HAP-1 (cell line): Measurements from ENCODE around the gene GOLGB1.
"Not testable (repeated sequence)": the region's sequence is repeated elsewhere in the genome, so short reads cannot be mapped to it uniquely, and the experiment has no call there.

Experiments
- DNase-seq, 2 experiments: peaks; one replicate each; pipeline ENCODE4 v3.0.0-alpha.2; 2016 to 2020; ENCODE audit warnings: low spot score in 2 of 2
- H3K27me3 ChIP-seq: fragments of 250-450 bp; sonication (Bioruptor Pico); 2 replicates; pipeline ENCODE4 v1.5.1; 2020; ENCODE audit warnings: low read depth, mild to moderate bottlenecking, moderate library complexity
- H3K36me3 ChIP-seq: fragments of 250-450 bp; sonication (Bioruptor Pico); replicated peaks from 2 replicates; pipeline ENCODE4 v1.5.1; 2020; ENCODE audit warnings: mild to moderate bottlenecking
- H3K4me1 ChIP-seq: fragments of 250-450 bp; sonication (Bioruptor Pico); 2 replicates; pipeline ENCODE4 v1.5.1; 2020; ENCODE audit warnings: mild to moderate bottlenecking
- H3K4me3 ChIP-seq: fragments of 250-450 bp; sonication (Bioruptor Pico); 2 replicates; pipeline ENCODE4 v1.5.1; 2020; ENCODE audit warnings: mild to moderate bottlenecking, moderate library complexity
- H3K9me3 ChIP-seq: fragments of 250-450 bp; sonication (Bioruptor Pico); 2 replicates; pipeline ENCODE4 v1.5.1; 2020; ENCODE audit warnings: mild to moderate bottlenecking, moderate library complexity
- in situ Hi-C: fragments of 300-500 bp; cut with MboI; formaldehyde crosslinking; loops from 3 replicates; pipeline ENCODE4 v1.14.3; 2020; ENCODE audit warnings: low sequenced_read_pairs, inconsistent platforms, mixed read lengths

Gene GOLGB1

GRCh38 chr3:121749276-121750086 is at the start of gene GOLGB1:
Gene GOLGB1 (minus strand): TSS chr3:121749741. CDS start chr3:121730971, 18,770 bp downstream.
- peak; percentile 94 to 99 for DNase-seq
- in situ Hi-C loops, result no loop called here
- peaks cover 11% of the 10 kb centered on the region; the same call in 1 of the 2 replicates for H3K4me1 ChIP-seq
- no peaks in the 10 kb centered on the region for H3K9me3 ChIP-seq
- H3K4me3 ChIP-seq, result peak within 1 kb of the TSS; percentile 94
- no peaks in the 10 kb centered on the region; the same call in 1 of the 2 replicates for H3K27me3 ChIP-seq
- no peaks in the 10 kb centered on the region for H3K36me3 ChIP-seq

- Histone ChIP-seq H3K4me1 (peaks cover 2% of the 10 kb centered on the region), H3K4me3 (no peak overlapping the region), H3K9me3 (no peaks in the 10 kb centered on the region), H3K27me3 (no peaks in the 10 kb centered on the region), H3K36me3 (peaks cover 35% of the 10 kb centered on the region)
- no peak for DNase-seq
- in situ Hi-C loops, result no loop called here
Measured at GRCh38 chr3:121796970-121797369, 47.4 kb upstream of the GOLGB1 start.

- in situ Hi-C loops, result no loop called here
- no peaks in the 10 kb centered on the region; the same call in 1 of the 2 replicates for H3K4me1 ChIP-seq
- no peak overlapping the region for H3K4me3 ChIP-seq
- no peak for DNase-seq
- no peaks in the 10 kb centered on the region for H3K9me3 ChIP-seq
- H3K36me3 ChIP-seq, result peaks cover 44% of the 10 kb centered on the region
- no peaks in the 10 kb centered on the region for H3K27me3 ChIP-seq
Measured at GRCh38 chr3:121794264-121794983, 44.9 kb upstream of the GOLGB1 start.

- peaks cover 45% of the 10 kb centered on the region for H3K36me3 ChIP-seq
- in situ Hi-C loops, result no loop called here
- no peaks in the 10 kb centered on the region for H3K9me3 ChIP-seq
- no peak for DNase-seq
- no peak overlapping the region for H3K4me3 ChIP-seq
- no peaks in the 10 kb centered on the region for H3K27me3 ChIP-seq
- H3K4me1 ChIP-seq, result no peaks in the 10 kb centered on the region
Measured at GRCh38 chr3:121793078-121793477, 43.5 kb upstream of the GOLGB1 start.

- Histone ChIP-seq H3K4me1 (no peaks in the 10 kb centered on the region), H3K9me3 (no peaks in the 10 kb centered on the region), H3K4me3 (no peak overlapping the region), H3K27me3 (no peaks in the 10 kb centered on the region), H3K36me3 (peaks cover 41% of the 10 kb centered on the region)
- in situ Hi-C loops, result no loop called here
- DNase-seq, result no peak
Measured at GRCh38 chr3:121786485-121786884, 36.9 kb upstream of the GOLGB1 start.

- DNase-seq, H3K27me3 ChIP-seq, H3K9me3 ChIP-seq, H3K4me3 ChIP-seq, H3K4me1 ChIP-seq, in situ Hi-C loops: not testable (repeated sequence)
- H3K36me3 ChIP-seq, result peaks cover 38% of the 10 kb centered on the region
Measured at GRCh38 chr3:121782784-121783183, 33.2 kb upstream of the GOLGB1 start.

- no peak overlapping the region for H3K4me3 ChIP-seq
- no peaks in the 10 kb centered on the region for H3K4me1 ChIP-seq
- in situ Hi-C loops, result no loop called here
- no peak for DNase-seq
- no peaks in the 10 kb centered on the region for H3K9me3 ChIP-seq
- peaks cover 38% of the 10 kb centered on the region for H3K36me3 ChIP-seq
- no peaks in the 10 kb centered on the region for H3K27me3 ChIP-seq
Measured at GRCh38 chr3:121781611-121782010, 32.1 kb upstream of the GOLGB1 start.

GRCh38 chr3:121775095-121775494 is 25.6 kb upstream of the GOLGB1 start:
- DNase-seq, H3K27me3 ChIP-seq, in situ Hi-C loops, H3K4me1 ChIP-seq, H3K4me3 ChIP-seq, H3K9me3 ChIP-seq: not testable (repeated sequence)
- H3K36me3 ChIP-seq, result peaks cover 63% of the 10 kb centered on the region

GRCh38 chr3:121769246-121769645 is 19.7 kb upstream of the GOLGB1 start:
- Histone ChIP-seq H3K9me3 (no peaks in the 10 kb centered on the region), H3K36me3 (peaks cover 35% of the 10 kb centered on the region), H3K4me3 (no peak overlapping the region), H3K27me3 (no peaks in the 10 kb centered on the region; the same call in 1 of the 2 replicates), H3K4me1 (no peaks in the 10 kb centered on the region)
- no peak for DNase-seq
- in situ Hi-C loops, result no loop called here

GRCh38 chr3:121768452-121768851 is 18.9 kb upstream of the GOLGB1 start:
- no peaks in the 10 kb centered on the region for H3K9me3 ChIP-seq
- no peaks in the 10 kb centered on the region; the same call in 1 of the 2 replicates for H3K27me3 ChIP-seq
- H3K4me3 ChIP-seq, result no peak overlapping the region
- H3K4me1 ChIP-seq, result no peaks in the 10 kb centered on the region
- no peak for DNase-seq
- peaks cover 32% of the 10 kb centered on the region for H3K36me3 ChIP-seq
- in situ Hi-C loops, result no loop called here

- Histone ChIP-seq H3K36me3 (no peaks in the 10 kb centered on the region), H3K4me3 (no peak overlapping the region), H3K4me1 (no peaks in the 10 kb centered on the region; the same call in 1 of the 2 replicates), H3K9me3 (no peaks in the 10 kb centered on the region), H3K27me3 (no peaks in the 10 kb centered on the region; the same call in 1 of the 2 replicates)
- in situ Hi-C loops, result no loop called here
- DNase-seq, result no peak
Measured at GRCh38 chr3:121759541-121760202, 10.1 kb upstream of the GOLGB1 start.

GRCh38 chr3:121758727-121759450 is 9.3 kb upstream of the GOLGB1 start:
- Histone ChIP-seq H3K36me3 (no peaks in the 10 kb centered on the region), H3K27me3 (no peaks in the 10 kb centered on the region; the same call in 1 of the 2 replicates), H3K9me3 (no peaks in the 10 kb centered on the region), H3K4me1 (no peaks in the 10 kb centered on the region; the same call in 1 of the 2 replicates), H3K4me3 (no peak overlapping the region)
- DNase-seq, result no peak
- in situ Hi-C loops, result no loop called here
